ENCODE data around the gene ANKRD24. TPM values are rescaled to one million over a fixed set of nuclear protein-coding genes. Genes with fewer than 3 reads are reported as not detected.

ANKRD24 gene
- total RNA-seq, 1 experiment from 2014 or later: 2.4 TPM

GRCh38 chr19:4194353-4194752, 11.9 kb downstream of the ANKRD24 start:
- no peaks in the 10 kb centered on the region for H4K20me1 ChIP-seq (ENCODE audit: control insufficient read depth, insufficient read depth, insufficient read length)
- DNase-seq: no peak
- TF ChIP-seq CTCF (conservative IDR thresholded peaks at IDR 0.05): no peak
- no peak overlapping the region for H2BK20ac ChIP-seq (ENCODE audit: low read depth, low read length, poor library complexity, severe bottlenecking)
- H2BK15ac ChIP-seq (ENCODE audit: low read depth, low read length): no peak overlapping the region
- no peak overlapping the region for H4K8ac ChIP-seq (replicated peaks; ENCODE audit: insufficient read length, low read depth, low read length)
- no peak overlapping the region for H2AFZ ChIP-seq (ENCODE audit: low read length)
- no peak overlapping the region for H4K5ac ChIP-seq (ENCODE audit: insufficient read length, low read depth, low read length)
- H3K79me2 ChIP-seq (ENCODE audit: insufficient read depth, low read length): no peaks in the 10 kb centered on the region
- H2BK5ac ChIP-seq (ENCODE audit: insufficient read length, low read length): no peak overlapping the region
- WGBS (ENCODE audit: extremely low coverage, insufficient read length, low lambda C conversion rate): no CpG with 5 or more reads among the region's 7 CpGs
- H3K4me1 ChIP-seq (ENCODE audit: insufficient read depth, low read length): no peaks in the 10 kb centered on the region
- Mint-ChIP-seq H3K27ac (no peak overlapping the region; a peak in 1 of 7 replicates), H3K4me1 (peaks cover 12 to 28% of the 10 kb centered on the region in 2 experiments), H3K4me3 (no peak overlapping the region), H3K36me3 (ENCODE audit: insufficient read depth in 1 of 3, low read depth in 3 of 3) (no peaks in the 10 kb centered on the region; a peak in 2 of 7 replicates), H3K27me3 (ENCODE audit: low read depth) (peaks cover 58% of the 10 kb centered on the region), H3K9me3 (peaks cover 6 to 9% of the 10 kb centered on the region in 2 experiments; a peak in 3 of 5 replicates)
- H3K18ac ChIP-seq (ENCODE audit: insufficient read length, low read depth, low read length): no peak overlapping the region
- no peak overlapping the region for H3K56ac ChIP-seq (ENCODE audit: insufficient read length, low read depth, low read length)
- H3K4ac ChIP-seq (ENCODE audit: low read depth, low read length): no peak overlapping the region
- H3T11ph ChIP-seq (ENCODE audit: low read length): no peak overlapping the region
- H3K27ac ChIP-seq (ENCODE audit: insufficient read length, low read depth, low read length): no peak overlapping the region
- H3K9me3 ChIP-seq (ENCODE audit: control insufficient read depth, low read depth, low read length): no peaks in the 10 kb centered on the region
- no peak overlapping the region for H3K4me2 ChIP-seq (ENCODE audit: insufficient read depth, insufficient read length, low read length)
- no peak overlapping the region for H4K91ac ChIP-seq (ENCODE audit: insufficient read length, low read depth, low read length)
- H3K23ac ChIP-seq (ENCODE audit: insufficient read length, low read depth, low read length): no peak overlapping the region
- H2BK120ac ChIP-seq (ENCODE audit: low read depth, low read length, poor library complexity, severe bottlenecking): no peak overlapping the region
- H3K27me3 ChIP-seq (ENCODE audit: insufficient read depth, low read length): peaks cover 3% of the 10 kb centered on the region; the same call in 1 of the 2 replicates
- no peaks in the 10 kb centered on the region for H3K79me1 ChIP-seq (ENCODE audit: insufficient read depth, low read depth, low read length, poor library complexity, severe bottlenecking)
- H3K9ac ChIP-seq (ENCODE audit: extremely low read depth, insufficient read length, low read length): no peak overlapping the region
- H3K23me2 ChIP-seq (ENCODE audit: insufficient read length, low read depth, low read length, poor library complexity, severe bottlenecking): no peaks in the 10 kb centered on the region
- H2BK12ac ChIP-seq (ENCODE audit: insufficient read length, low read depth, low read length): no peak overlapping the region
- no peak overlapping the region for H2AK5ac ChIP-seq (ENCODE audit: insufficient read length, low read length)
- no peak overlapping the region for H3K14ac ChIP-seq (ENCODE audit: insufficient read depth, low read length)

All from H9 (cell line).